Loucy (cell line): ENCODE measurements around the gene MRI1.

ENCODE experiments used
- H2AFZ ChIP-seq: fragments of 200-600 bp; sonication (generic); 2 replicates; pipeline ENCODE4 v1.6.0; 2016; ENCODE audit warnings: antibody characterized with exemption, mild to moderate bottlenecking, low read length, moderate library complexity
- H3F3A ChIP-seq: fragments of 200-600 bp; 2 replicates; pipeline ENCODE4 v1.6.0; 2016; ENCODE audit warnings: antibody characterized with exemption, low read depth, mild to moderate bottlenecking
- H3K27me3 ChIP-seq: fragments of 200-600 bp; sonication (generic); 2 replicates; pipeline ENCODE4 v1.6.1; 2014; ENCODE audit warnings: low read length, mild to moderate bottlenecking; ENCODE audit not compliant: insufficient read depth, poor library complexity, severe bottlenecking
- H3K36me3 ChIP-seq: fragments of 200-600 bp; sonication (generic); 2 replicates; pipeline ENCODE4 v1.6.1; 2016; ENCODE audit warnings: low read length; ENCODE audit not compliant: insufficient read depth
- H3K4me1 ChIP-seq: fragments of 200-600 bp; sonication (generic); 2 replicates; pipeline ENCODE4 v1.5.1; 2014; ENCODE audit warnings: low read length, mild to moderate bottlenecking; ENCODE audit not compliant: insufficient read depth, poor library complexity, severe bottlenecking
- H3K4me2 ChIP-seq: fragments of 200-600 bp; sonication (generic); 2 replicates; pipeline ENCODE4 v1.6.0; 2014; ENCODE audit warnings: antibody characterized with exemption, low read length, low read depth, mild to moderate bottlenecking; ENCODE audit not compliant: poor library complexity, severe bottlenecking
- H3K4me3 ChIP-seq: fragments of 200-600 bp; sonication (generic); 2 replicates; pipeline ENCODE4 v1.5.1; 2014; ENCODE audit warnings: low read length, mild to moderate bottlenecking, mixed read lengths; ENCODE audit not compliant: poor library complexity, severe bottlenecking
- H3K79me2 ChIP-seq: fragments of 200-600 bp; sonication (generic); 2 replicates; pipeline ENCODE4 v1.6.1; 2014; ENCODE audit warnings: low read length; ENCODE audit not compliant: insufficient read depth
- H3K9ac ChIP-seq: fragments of 200-600 bp; sonication (generic); 2 replicates; pipeline ENCODE4 v1.6.0; 2014; ENCODE audit warnings: mild to moderate bottlenecking, low read depth, low read length, moderate library complexity; ENCODE audit not compliant: poor library complexity, severe bottlenecking
- H3K9me2 ChIP-seq: fragments of 200-600 bp; sonication (generic); replicated peaks from 2 replicates; pipeline ENCODE4 v1.6.1; 2016; ENCODE audit warnings: low read depth, low read length, mixed read lengths
- H3K9me3 ChIP-seq: fragments of 200-600 bp; sonication (generic); 2 replicates; pipeline ENCODE4 v1.6.1; 2014; ENCODE audit warnings: mild to moderate bottlenecking, antibody characterized with exemption, low read length, low read depth; ENCODE audit not compliant: insufficient read depth
- H4K20me1 ChIP-seq: fragments of 200-600 bp; sonication (generic); 2 replicates; pipeline ENCODE4 v1.6.0; 2014; ENCODE audit warnings: antibody characterized with exemption, low read length, mild to moderate bottlenecking; ENCODE audit not compliant: insufficient read depth, poor library complexity, severe bottlenecking
- CTCF ChIP-seq: fragments of 200-600 bp; sonication (generic); conservative IDR thresholded peaks from 2 replicates; pipeline ENCODE4 v1.5.1; 2014; ENCODE audit warnings: mild to moderate bottlenecking, antibody characterized with exemption, low read length
- EZH2phosphoT487 ChIP-seq: fragments of 200-600 bp; IDR thresholded peaks from 2 replicates; pipeline ENCODE4 v1.6.1; 2018; ENCODE audit warnings: antibody characterized with exemption, mild to moderate bottlenecking, moderate library complexity, borderline replicate concordance

The MRI1 gene

GRCh38 chr19:13764101-13764807 is at the start of gene MRI1:
Gene MRI1 (plus strand): TSS chr19:13764522. CDS start chr19:13764589, 67 bp downstream.
- H3K9me3 ChIP-seq = no peaks in the 10 kb centered on the region
- no peaks in the 10 kb centered on the region for H3K9me2 ChIP-seq
- H3K9ac ChIP-seq = peak within 1 kb of the TSS; percentile 86
- H3K36me3 ChIP-seq = peaks cover 12% of the 10 kb centered on the region; the same call in 1 of the 2 replicates
- H4K20me1 ChIP-seq = peaks cover 7% of the 10 kb centered on the region
- H3K79me2 ChIP-seq = peaks cover 23% of the 10 kb centered on the region; the same call in 1 of the 2 replicates
- TF ChIP-seq EZH2phosphoT487 (no peak), CTCF (no peak)
- peaks cover 10% of the 10 kb centered on the region for H3K4me1 ChIP-seq
- H3K4me3 ChIP-seq = peak within 1 kb of the TSS; percentile 89
- H3K4me2 ChIP-seq = peak within 1 kb of the TSS; percentile 84
- H3F3A ChIP-seq = no peaks in the 10 kb centered on the region
- peak within 1 kb of the TSS; percentile 96 for H2AFZ ChIP-seq
- no peaks in the 10 kb centered on the region for H3K27me3 ChIP-seq

GRCh38 chr19:13717194-13717643 is 47.1 kb upstream of the MRI1 start:
- Histone ChIP-seq H4K20me1 (no peaks in the 10 kb centered on the region), H3K79me2 (no peaks in the 10 kb centered on the region), H3K36me3 (no peaks in the 10 kb centered on the region), H3F3A (no peaks in the 10 kb centered on the region), H2AFZ (no peak overlapping the region), H3K9me3 (no peaks in the 10 kb centered on the region), H3K9ac (no peak overlapping the region), H3K27me3 (no peaks in the 10 kb centered on the region), H3K4me2 (no peak overlapping the region), H3K9me2 (no peaks in the 10 kb centered on the region), H3K4me3 (no peak overlapping the region), H3K4me1 (no peaks in the 10 kb centered on the region)
- TF ChIP-seq CTCF = no peak
- TF ChIP-seq EZH2phosphoT487 = no peak

- H3K4me3 ChIP-seq = no peak overlapping the region
- no peaks in the 10 kb centered on the region for H3K4me1 ChIP-seq
- H3K27me3 ChIP-seq = no peaks in the 10 kb centered on the region
Observed at GRCh38 chr19:13718733-13719132, 45.6 kb upstream of the MRI1 start.

More at GRCh38 chr19:13718733-13719132, 45.6 kb upstream of the MRI1 start:
- Histone ChIP-seq H4K20me1 (no peaks in the 10 kb centered on the region), H2AFZ (no peak overlapping the region), H3K36me3 (no peaks in the 10 kb centered on the region), H3K9me3 (no peaks in the 10 kb centered on the region), H3K9ac (no peak overlapping the region), H3K79me2 (no peaks in the 10 kb centered on the region), H3K4me2 (no peak overlapping the region), H3F3A (no peaks in the 10 kb centered on the region), H3K9me2 (no peaks in the 10 kb centered on the region)
- TF ChIP-seq EZH2phosphoT487 = no peak
- no peak for TF ChIP-seq CTCF
